HL-60/S4 treated with retinoic acid at 250 ng/mL for 4 days and 3 days (cell line): Measurements from ENCODE around the gene ZNF536.

Source experiments
- in situ Hi-C: fragments of 300-500 bp; cut with MboI; formaldehyde crosslinking; loops from 2 replicates; pipeline ENCODE4 v1.7.0; 2022; ENCODE audit warnings: low sequenced_read_pairs

The ZNF536 gene

GRCh38 chr19:30371960-30372824 is at the start of gene ZNF536:
Gene ZNF536, plus strand, starts transcription at chr19:30372384. Its CDS starts 71,179 bp downstream, at chr19:30443563.
- in situ Hi-C loops: no loop called here

- in situ Hi-C loops: no loop called here
These were observed 49.4 kb upstream of the ZNF536 start for GRCh38 chr19:30322641-30323320.

GRCh38 chr19:30323904-30324303 is 48.3 kb upstream of the ZNF536 start:
- in situ Hi-C loops: no loop called here

- in situ Hi-C loops: no loop called here
These were observed 47.2 kb upstream of the ZNF536 start for GRCh38 chr19:30324982-30325381.

- in situ Hi-C loops: no loop called here
These were observed 46.4 kb upstream of the ZNF536 start for GRCh38 chr19:30325676-30326392.

GRCh38 chr19:30326393-30326710 is 45.8 kb upstream of the ZNF536 start:
- in situ Hi-C loops: no loop called here

- in situ Hi-C loops: no loop called here
These were observed 44.9 kb upstream of the ZNF536 start for GRCh38 chr19:30327331-30327730.

- in situ Hi-C loops: no loop called here
These were observed 44.1 kb upstream of the ZNF536 start for GRCh38 chr19:30328096-30328495.

GRCh38 chr19:30330266-30330665 is 41.9 kb upstream of the ZNF536 start:
- in situ Hi-C loops: no loop called here

GRCh38 chr19:30332445-30333234 is 39.5 kb upstream of the ZNF536 start:
- in situ Hi-C loops: no loop called here

GRCh38 chr19:30333291-30334065 is 38.7 kb upstream of the ZNF536 start:
- in situ Hi-C loops: no loop called here

- in situ Hi-C loops: no loop called here
These were observed 37.3 kb upstream of the ZNF536 start for GRCh38 chr19:30334841-30335240.

- in situ Hi-C loops: no loop called here
These were observed 36.8 kb upstream of the ZNF536 start for GRCh38 chr19:30335306-30335886.

GRCh38 chr19:30336290-30336689 is 35.9 kb upstream of the ZNF536 start:
- in situ Hi-C loops: no loop called here

GRCh38 chr19:30338041-30338456 is 34.1 kb upstream of the ZNF536 start:
- in situ Hi-C loops: no loop called here

GRCh38 chr19:30338878-30339623 is 33.1 kb upstream of the ZNF536 start:
- in situ Hi-C loops: no loop called here

GRCh38 chr19:30339624-30340525 is 32.3 kb upstream of the ZNF536 start:
- in situ Hi-C loops: no loop called here
